ENCODE data around the gene RPS3A. TPM values are rescaled to one million over a fixed set of nuclear protein-coding genes. Genes with fewer than 3 reads are reported as not detected.

Gene RPS3A
- total RNA-seq = 2,111 and 3,415 TPM in 2 replicates

DNA sequence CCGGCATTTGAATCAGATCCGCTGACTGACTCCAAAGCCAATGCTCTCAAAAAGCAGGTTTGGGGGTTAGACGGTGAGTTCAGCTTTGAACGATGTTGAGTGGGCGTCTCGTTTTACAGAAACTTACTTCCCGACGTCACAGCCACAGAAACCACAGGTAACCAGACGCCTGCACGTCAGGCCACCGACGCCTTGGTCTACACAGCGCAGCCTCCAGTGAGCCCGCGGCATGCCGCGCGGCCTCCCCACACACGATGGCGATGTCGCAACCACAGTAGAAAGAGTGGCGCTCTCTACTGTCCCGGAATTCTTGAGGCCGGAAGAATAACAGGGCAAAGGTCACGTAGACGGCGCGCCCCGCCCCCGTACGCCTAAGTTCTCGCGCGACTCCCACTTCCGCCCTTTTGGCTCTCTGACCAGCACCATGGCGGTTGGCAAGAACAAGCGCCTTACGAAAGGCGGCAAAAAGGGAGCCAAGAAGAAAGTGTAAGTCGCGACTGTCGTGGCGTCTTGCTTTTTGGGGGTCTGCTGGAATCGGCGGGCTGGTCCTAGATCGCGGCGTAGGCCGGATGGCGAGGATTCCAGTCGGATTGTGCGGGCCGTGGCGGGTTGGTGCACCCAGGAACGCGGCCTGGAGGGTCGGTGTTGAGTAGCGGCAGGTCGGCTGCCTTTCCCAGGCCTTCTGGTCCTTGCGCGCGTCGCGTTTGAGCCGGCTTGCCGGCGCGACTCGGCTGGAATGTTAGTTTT, at the start of gene RPS3A:
TSS of gene RPS3A (plus strand) at position 400 of the 747 bp plus-strand sequence. CDS start at position 425, 25 bp downstream.

Other genes starting within 250 kb of the RPS3A start
- gene LRBA, start 84.3 kb upstream of the RPS3A start, total RNA-seq = 111 and 123 TPM in 2 replicates
- not detected in 2 replicates for gene PRSS48, start 177.5 kb downstream of the RPS3A start, total RNA-seq
- 20.5 and 24.1 TPM in 2 replicates for gene SH3D19, start 226.0 kb downstream of the RPS3A start, total RNA-seq

All from nasal cavity respiratory epithelium epithelial cell of viscerocranial mucosa (primary cell).